Stomach (tissue), 4 donors: ENCODE data around the gene CCDC13.

Experiments used
- CTCF ChIP-seq, 7 experiments: fragments of 450-650 bp in 4 of 7; fragments of 200-600 bp in 3 of 7; sonication (generic) in 3 of 7; IDR thresholded peaks; one replicate each; pipeline ENCODE4 v1.5.1; 2016 to 2019; ENCODE audit warnings: antibody characterized with exemption in 7 of 7, control low read depth in 2 of 7, mild to moderate bottlenecking in 1 of 7
- POLR2A ChIP-seq, 4 donors: fragments of 450-650 bp; IDR thresholded peaks; one replicate each; pipeline ENCODE4 v1.6.1; 2016; ENCODE audit warnings: antibody characterized with exemption in 4 of 4, control low read depth in 2 of 4, mild to moderate bottlenecking in 1 of 4, moderate library complexity in 1 of 4
- POLR2AphosphoS5 ChIP-seq, 3 donors: sonication (generic); formaldehyde crosslinking; IDR thresholded peaks; one replicate each; pipeline ENCODE4 v1.6.1; 2016; ENCODE audit warnings: antibody characterized with exemption in 3 of 3

DNA sequence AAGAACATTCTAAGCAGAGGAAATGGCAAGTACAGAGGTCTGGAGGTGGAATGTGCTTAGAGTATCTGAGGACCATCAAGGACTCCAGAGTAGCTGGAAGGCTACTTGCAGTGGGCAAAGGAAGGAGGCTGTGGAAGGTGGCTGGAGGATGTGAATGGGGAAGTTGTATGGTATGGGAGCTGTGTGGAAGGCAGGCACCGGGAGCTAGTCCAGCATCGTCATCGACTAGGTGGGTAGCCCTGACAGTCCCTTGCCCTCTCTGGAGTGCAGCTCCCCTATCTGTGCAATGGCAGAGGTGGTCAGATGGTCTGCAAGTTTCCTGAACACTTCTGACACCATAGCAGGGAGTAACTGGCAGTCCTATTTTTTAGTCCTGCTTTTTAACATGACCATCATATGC is 19.3 kb downstream of the CCDC13 start:
- TF ChIP-seq CTCF (IDR thresholded peaks at IDR 0.05) (no peak), POLR2A (IDR thresholded peaks at IDR 0.05) (no peak), POLR2AphosphoS5 (IDR thresholded peaks at IDR 0.05) (no peak)
